Stimulated activated CD8-positive, alpha-beta memory T cell treated with anti-CD3 and anti-CD28 coated beads, Interleukin-12 subunit alpha, Interleukin-12 subunit beta, amount 100 ng/mL, for 1 hour (primary cell): Measurements from ENCODE around the gene MARVELD2.

ENCODE experiments used
- DNase-seq: peaks from one replicate; pipeline ENCODE4 v3.0.0-alpha.2; 2020; ENCODE audit warnings: low read depth

The MARVELD2 gene

DNA sequence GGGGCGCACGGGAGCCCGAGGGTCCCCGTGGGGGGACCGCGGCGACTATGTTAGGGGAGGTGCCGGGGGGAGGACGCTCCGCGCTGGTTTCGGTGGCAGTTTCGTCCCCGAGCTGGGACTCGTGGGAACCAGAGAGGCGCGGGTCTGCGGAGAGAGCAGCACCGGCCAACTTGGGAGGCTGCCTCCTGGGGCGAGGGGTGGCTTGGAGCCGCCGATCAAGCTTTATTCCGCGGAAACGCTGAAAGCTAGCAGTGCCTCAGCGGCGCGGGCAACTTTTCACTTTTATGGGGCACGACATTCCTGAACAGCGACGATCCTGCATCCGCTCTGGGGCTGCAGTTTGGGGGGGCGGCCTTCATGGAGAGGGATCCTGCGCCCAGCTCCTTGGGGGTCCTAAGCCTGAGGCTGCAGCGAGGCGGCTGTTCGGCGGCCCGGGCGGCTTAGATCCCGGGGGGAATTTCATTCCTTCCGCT lies 78.0 kb downstream of the MARVELD2 start:
- DNase-seq: no peak

DNA sequence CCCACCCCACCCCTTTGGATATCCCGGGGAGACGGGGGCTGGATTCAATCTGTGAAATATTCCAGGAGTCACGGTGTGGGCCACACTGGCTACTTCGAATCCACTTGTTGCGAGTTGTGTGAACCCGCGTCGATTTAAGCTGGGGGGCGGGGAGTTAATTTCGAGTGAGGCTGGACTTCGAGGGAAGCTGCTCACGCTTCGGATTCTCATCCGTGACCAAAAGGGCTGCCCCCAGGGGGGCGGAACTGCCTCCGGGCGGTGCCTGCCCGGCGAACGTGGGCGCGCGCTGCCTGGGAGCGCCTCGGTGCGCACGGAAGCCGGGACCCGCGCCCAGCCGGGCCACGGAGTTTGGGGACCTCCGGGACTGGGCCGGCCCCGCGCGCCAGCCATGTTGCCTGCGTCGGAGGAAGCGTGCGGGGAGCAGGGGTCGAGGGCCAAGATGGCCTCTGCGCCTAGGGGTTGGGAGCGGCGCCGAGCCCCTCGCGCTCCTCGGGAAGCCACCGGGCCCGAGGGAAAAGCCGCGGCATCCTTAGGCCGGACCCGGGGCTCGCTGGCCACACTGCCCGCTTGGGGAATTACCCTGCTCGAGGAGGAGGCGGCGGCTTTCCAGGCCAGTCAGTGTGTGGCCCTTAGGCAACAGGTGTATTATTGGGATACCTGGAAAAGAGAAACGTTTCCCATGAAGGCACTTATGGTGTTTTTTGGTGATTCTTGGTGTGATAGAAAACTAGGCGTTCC lies 78.6 kb downstream of the MARVELD2 start:
- DNase-seq: no peak
